GM21737 (cell line): ENCODE results near the gene DNAJB12.
"Not testable (repeated sequence)": the region's sequence is repeated elsewhere in the genome, so short reads cannot be mapped to it uniquely, and the experiment has no call there.

Experiments
- ATAC-seq: cut with Tn5 transposase; IDR thresholded peaks from one replicate; pipeline ENCODE4 v1.9.1; 2021; ENCODE audit warnings: mild to moderate bottlenecking, moderate library complexity; ENCODE audit not compliant: unreplicated experiment

Gene DNAJB12

GRCh38 chr10:72316748-72317435, 37.8 kb downstream of the DNAJB12 start:
- ATAC-seq, result no peak

GRCh38 chr10:72316386-72316700, 38.4 kb downstream of the DNAJB12 start:
- no peak for ATAC-seq

- no peak for ATAC-seq
These were observed 38.9 kb downstream of the DNAJB12 start for GRCh38 chr10:72315611-72316385.

GRCh38 chr10:72315054-72315453, 39.7 kb downstream of the DNAJB12 start:
- no peak for ATAC-seq

GRCh38 chr10:72314263-72314662, 40.5 kb downstream of the DNAJB12 start:
- ATAC-seq, result no peak

- ATAC-seq, result no peak
These were observed 41.8 kb downstream of the DNAJB12 start for GRCh38 chr10:72312865-72313391.

- no peak for ATAC-seq
These were observed 43.1 kb downstream of the DNAJB12 start for GRCh38 chr10:72311667-72312066.

- ATAC-seq, result no peak
These were observed 44.1 kb downstream of the DNAJB12 start for GRCh38 chr10:72310636-72311035.

- no peak for ATAC-seq
These were observed 44.5 kb downstream of the DNAJB12 start for GRCh38 chr10:72310241-72310633.

GRCh38 chr10:72309290-72310240, 45.2 kb downstream of the DNAJB12 start:
- no peak for ATAC-seq

GRCh38 chr10:72308320-72308987, 46.3 kb downstream of the DNAJB12 start:
- no peak for ATAC-seq

- ATAC-seq, result not testable (repeated sequence)
These were observed 47.0 kb downstream of the DNAJB12 start for GRCh38 chr10:72307711-72308110.

- ATAC-seq, result no peak
These were observed 48.4 kb downstream of the DNAJB12 start for GRCh38 chr10:72306215-72306760.

GRCh38 chr10:72303424-72304128, 51.1 kb downstream of the DNAJB12 start:
- ATAC-seq, result no peak

- no peak for ATAC-seq
These were observed 55.9 kb downstream of the DNAJB12 start for GRCh38 chr10:72298592-72299519.

- peak; percentile 82 for ATAC-seq
These were observed 56.7 kb downstream of the DNAJB12 start for GRCh38 chr10:72297805-72298591.

GRCh38 chr10:72297281-72297804, 57.4 kb downstream of the DNAJB12 start:
- peak; percentile 51 for ATAC-seq
